HG03175 (cell line): ENCODE data around the gene FGFRL1.

Source experiments
- ATAC-seq: cut with Tn5 transposase; IDR thresholded peaks from one replicate; pipeline ENCODE4 v1.9.1; 2021; ENCODE audit warnings: mild to moderate bottlenecking, moderate library complexity; ENCODE audit not compliant: unreplicated experiment

FGFRL1 gene

GRCh38 chr4:1004557-1005485 is 6.6 kb upstream of the FGFRL1 start:
- no peak for ATAC-seq

GRCh38 chr4:1006856-1007255 is 4.6 kb upstream of the FGFRL1 start:
- ATAC-seq, result no peak

- no peak for ATAC-seq
These were observed 2.4 kb upstream of the FGFRL1 start for GRCh38 chr4:1008840-1009541.

GRCh38 chr4:1009542-1010394 is 1.7 kb upstream of the FGFRL1 start:
- ATAC-seq, result peak; percentile 39

GRCh38 chr4:1010395-1011021 is 918 bp upstream of the FGFRL1 start:
- peak; percentile 8 for ATAC-seq

DNA sequence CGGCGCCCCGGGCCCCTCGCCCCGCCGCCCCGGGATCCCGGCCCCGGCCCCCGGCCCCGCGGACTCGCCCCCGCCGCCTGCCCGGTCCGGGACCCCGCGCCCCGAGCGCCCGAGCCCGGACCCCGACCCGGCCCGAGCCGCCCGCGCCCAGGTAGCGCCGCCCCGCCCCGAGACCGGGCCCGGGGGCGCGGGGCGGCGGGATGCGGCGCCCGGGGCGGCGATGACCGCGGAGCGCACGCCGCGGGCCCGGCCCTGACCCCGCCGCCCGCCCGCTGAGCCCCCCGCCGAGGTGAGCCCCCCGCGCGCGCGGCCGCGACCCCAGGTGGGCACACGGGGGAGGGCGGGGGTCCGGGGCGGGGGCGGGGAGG is 224 bp downstream of the FGFRL1 start:
- ATAC-seq, result no peak

DNA sequence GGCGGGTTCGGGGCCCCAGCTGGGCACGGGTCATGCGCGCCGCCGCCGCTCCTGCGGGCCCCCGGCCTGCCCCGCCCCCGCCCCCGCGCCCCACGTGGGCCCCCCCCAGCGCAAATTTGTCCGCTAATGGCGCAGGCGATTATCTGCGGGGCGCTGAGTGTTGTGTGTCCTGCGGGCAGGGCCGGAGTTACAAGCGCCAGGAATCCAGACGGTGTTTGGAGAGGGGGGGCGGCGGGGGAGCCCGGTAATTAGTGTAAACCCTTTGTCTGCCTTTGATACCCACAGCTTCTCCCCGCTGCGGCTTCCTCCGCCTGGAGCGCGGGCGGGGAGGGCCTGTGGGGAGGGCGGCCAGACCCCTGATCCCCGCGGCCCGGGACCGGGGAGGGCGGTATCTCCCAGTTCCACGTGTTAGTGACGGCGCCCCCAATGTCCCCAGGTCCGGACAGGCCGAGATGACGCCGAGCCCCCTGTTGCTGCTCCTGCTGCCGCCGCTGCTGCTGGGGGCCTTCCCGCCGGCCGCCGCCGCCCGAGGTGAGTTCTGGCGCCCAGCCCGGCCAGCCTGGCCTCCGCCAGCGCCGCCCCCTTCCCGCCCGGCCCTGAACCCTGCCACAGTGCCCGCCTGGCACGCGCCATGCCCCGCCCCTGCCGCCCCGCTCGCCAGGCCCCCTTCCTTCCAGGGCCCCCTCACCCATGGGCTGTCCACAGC is 761 bp downstream of the FGFRL1 start:
- no peak for ATAC-seq

GRCh38 chr4:1013225-1014073 is 2.0 kb downstream of the FGFRL1 start:
- ATAC-seq, result no peak

DNA sequence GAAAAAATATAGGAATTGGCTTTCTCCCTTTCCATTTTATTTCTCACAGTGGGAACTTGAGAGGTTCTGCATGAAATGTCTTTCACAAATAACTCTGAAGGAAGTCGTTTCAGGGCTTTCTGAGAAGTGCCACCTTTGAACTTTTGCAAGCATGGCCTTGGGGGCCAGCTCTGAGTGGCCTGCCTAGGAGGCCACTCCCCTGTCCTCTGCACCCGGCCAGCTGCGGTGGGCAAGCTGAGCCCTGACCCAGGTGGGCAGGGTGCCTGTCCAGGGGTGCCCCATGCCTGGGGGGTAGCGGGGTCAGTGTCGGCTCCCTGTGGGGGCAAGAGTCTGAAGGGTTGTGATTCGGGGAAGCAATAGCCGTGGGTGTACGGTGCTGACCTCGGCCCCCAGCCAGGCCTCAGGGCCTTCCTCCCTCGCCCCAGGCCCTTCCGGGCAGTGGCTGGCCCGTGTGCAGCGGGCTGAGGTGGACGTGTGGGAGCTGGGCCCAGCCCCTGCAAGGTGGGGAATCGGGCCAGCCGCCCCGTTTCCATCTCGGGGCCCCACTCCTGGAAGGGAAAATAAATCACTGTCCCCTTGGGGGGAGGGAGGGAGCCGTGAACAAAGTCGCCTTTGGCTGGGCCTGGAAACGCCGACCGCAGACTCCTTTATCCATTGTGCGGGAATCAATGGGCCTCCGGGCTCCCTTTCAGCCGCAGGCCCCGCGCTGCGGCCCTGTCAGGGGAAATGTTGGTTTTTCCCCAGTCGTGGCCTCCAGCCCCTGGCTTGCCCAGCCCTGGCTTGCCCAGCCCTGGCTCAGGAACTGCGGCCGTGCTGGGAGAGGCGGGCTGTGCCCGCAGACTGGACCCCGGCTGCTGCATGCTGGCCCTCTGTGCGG is 3.1 kb downstream of the FGFRL1 start:
- ATAC-seq, result no peak

GRCh38 chr4:1015179-1015578 is 3.8 kb downstream of the FGFRL1 start:
- no peak for ATAC-seq

DNA sequence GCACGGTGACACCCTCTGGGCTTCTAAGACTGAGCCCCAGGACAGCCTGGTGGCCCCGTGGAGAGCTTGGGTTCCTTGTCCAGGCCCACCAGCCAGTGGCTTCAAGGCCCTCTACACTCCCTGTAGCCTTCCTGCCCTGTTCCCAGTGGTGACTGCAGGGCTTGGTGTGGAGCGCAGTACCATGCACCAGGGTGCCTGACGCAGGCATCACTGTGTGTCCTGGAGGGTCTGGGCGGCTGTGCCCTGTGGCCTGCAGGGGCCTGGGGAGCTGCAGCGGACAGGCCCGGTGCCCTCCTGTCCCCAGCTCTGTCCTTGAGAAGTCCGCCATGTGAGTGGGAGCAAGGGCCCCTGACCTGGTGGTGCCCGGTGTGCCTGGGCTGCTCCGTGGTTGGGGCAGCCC is 4.3 kb downstream of the FGFRL1 start:
- ATAC-seq, result no peak

GRCh38 chr4:1017211-1017610 is 5.8 kb downstream of the FGFRL1 start:
- ATAC-seq, result no peak

GRCh38 chr4:1017706-1018105 is 6.3 kb downstream of the FGFRL1 start:
- ATAC-seq, result no peak

GRCh38 chr4:1018147-1019020 is 7.0 kb downstream of the FGFRL1 start:
- no peak for ATAC-seq

GRCh38 chr4:1019320-1019719 is 7.9 kb downstream of the FGFRL1 start:
- ATAC-seq, result no peak

- no peak for ATAC-seq
These were observed 8.5 kb downstream of the FGFRL1 start for GRCh38 chr4:1019729-1020470.
